ENCODE data around the gene RHBDL3.

Gene RHBDL3

GRCh38 chr17:32265192-32265923, at the start of gene RHBDL3:
RHBDL3 (plus strand) TSS chr17:32265832; CDS start chr17:32266190, 358 bp downstream.
- TF ChIP-seq CTCF (conservative IDR thresholded peaks at IDR 0.05), result no peak
- no peak for TF ChIP-seq ZFX (IDR thresholded peaks at IDR 0.05)

GRCh38 chr17:32222621-32223020, 43.0 kb upstream of the RHBDL3 start:
- H3K27ac ChIP-seq, result no peak overlapping the region
- no peak for TF ChIP-seq ZFX (IDR thresholded peaks at IDR 0.05)
- no peak for TF ChIP-seq CTCF (conservative IDR thresholded peaks at IDR 0.05)

More at GRCh38 chr17:32265192-32265923, at the start of gene RHBDL3:
- no peak within 1 kb of the TSS for H3K27ac ChIP-seq

GRCh38 chr17:32223703-32224102, 41.9 kb upstream of the RHBDL3 start:
- H3K27ac ChIP-seq, result no peak overlapping the region
- TF ChIP-seq CTCF (conservative IDR thresholded peaks at IDR 0.05), result no peak
- TF ChIP-seq ZFX (IDR thresholded peaks at IDR 0.05), result no peak

- no peak overlapping the region for H3K27ac ChIP-seq
- TF ChIP-seq ZFX (IDR thresholded peaks at IDR 0.05) (no peak), CTCF (conservative IDR thresholded peaks at IDR 0.05) (no peak)
These were observed 38.7 kb upstream of the RHBDL3 start for GRCh38 chr17:32226886-32227285.

GRCh38 chr17:32227910-32228309, 37.7 kb upstream of the RHBDL3 start:
- TF ChIP-seq CTCF (conservative IDR thresholded peaks at IDR 0.05) (no peak), ZFX (IDR thresholded peaks at IDR 0.05) (no peak)
- no peak overlapping the region for H3K27ac ChIP-seq

GRCh38 chr17:32235588-32235987, 30.0 kb upstream of the RHBDL3 start:
- TF ChIP-seq CTCF (conservative IDR thresholded peaks at IDR 0.05), result no peak
- no peak for TF ChIP-seq ZFX (IDR thresholded peaks at IDR 0.05)

GRCh38 chr17:32239456-32239855, 26.2 kb upstream of the RHBDL3 start:
- H3K27ac ChIP-seq, result no peak overlapping the region
- TF ChIP-seq ZFX (IDR thresholded peaks at IDR 0.05) (no peak), CTCF (conservative IDR thresholded peaks at IDR 0.05) (no peak)

More at GRCh38 chr17:32235588-32235987, 30.0 kb upstream of the RHBDL3 start:
- H3K27ac ChIP-seq, result no peak overlapping the region

Data from C4-2B (cell line).